ENCODE results near the gene SKIL.

Gene SKIL

GRCh38 chr3:170442947-170443346, 85.4 kb downstream of the SKIL start:
- no peak for DNase-seq

GRCh38 chr3:170443457-170443856, 85.9 kb downstream of the SKIL start:
- no peak for DNase-seq

Measured in midbrain (tissue), 1 donor.